Upper lobe of right lung (tissue), 1 donor: ENCODE results near the gene RAET1E. TPM values are rescaled to one million over a fixed set of nuclear protein-coding genes. Genes with fewer than 3 reads are reported as not detected.
"Not testable (repeated sequence)": the region's sequence is repeated elsewhere in the genome, so short reads cannot be mapped to it uniquely, and the experiment has no call there.

Experiments used
- ATAC-seq: fragments of 200-7000 bp; cut with Tn5 transposase; one replicate; pipeline ENCODE4 v1.9.1; 2020; ENCODE audit warnings: mild to moderate bottlenecking, moderate library complexity
- DNase-seq: peaks from one replicate; pipeline ENCODE4 v3.0.0-alpha.2; 2020
- H3K27ac ChIP-seq: fragments of 200-600 bp; one replicate; pipeline ENCODE4 v1.8.0; 2022
- H3K27me3 ChIP-seq: fragments of 200-600 bp; one replicate; pipeline ENCODE4 v1.8.0; 2022; ENCODE audit warnings: mild to moderate bottlenecking
- H3K36me3 ChIP-seq: fragments of 200-600 bp; one replicate; pipeline ENCODE4 v1.8.0; 2022
- H3K4me1 ChIP-seq: fragments of 200-600 bp; one replicate; pipeline ENCODE4 v1.8.0; 2022
- H3K4me3 ChIP-seq: fragments of 200-600 bp; one replicate; pipeline ENCODE4 v1.8.0; 2022; ENCODE audit warnings: mild to moderate bottlenecking
- H3K9me3 ChIP-seq: fragments of 200-600 bp; one replicate; pipeline ENCODE4 v1.8.0; 2022
- CTCF ChIP-seq: fragments of 200-600 bp; IDR thresholded peaks from one replicate; pipeline ENCODE4 v1.8.0; 2022; ENCODE audit warnings: antibody characterized with exemption
- intact Hi-C: fragments of 100-400 bp; cut with DNase I; formaldehyde crosslinking; loops from one replicate; pipeline ENCODE4 v1.11.0; 2022
- total RNA-seq: library from RNA; stranded (reverse); fragmentation: NEBNext Ultra II Directional; extraction: Animal tissue kit (Norgen Biotek cat#: 25700); gene quantifications from one replicate; pipeline ENCODE4 v1.2.1, GENCODE V29; 2021
- donor health status: DM: no; HTN: yes; CAD: no; lungs with severe emphysema.

The RAET1E gene
- total RNA-seq, 1 donor from 2014 or later: 0.96 TPM

GRCh38 chr6:149917679-149918078 lies 19.8 kb upstream of the RAET1E start:
- no peak overlapping the region for H3K27ac ChIP-seq
- no peak for DNase-seq
- no peaks in the 10 kb centered on the region for H3K9me3 ChIP-seq
- peaks cover 5% of the 10 kb centered on the region for H3K4me1 ChIP-seq
- no peak for ATAC-seq
- H3K36me3 ChIP-seq: no peaks in the 10 kb centered on the region
- intact Hi-C loops: no loop called here
- no peak overlapping the region for H3K4me3 ChIP-seq
- H3K27me3 ChIP-seq: no peaks in the 10 kb centered on the region
- TF ChIP-seq CTCF: no peak

GRCh38 chr6:149915970-149916865 lies 18.3 kb upstream of the RAET1E start:
- H3K36me3 ChIP-seq: no peaks in the 10 kb centered on the region
- DNase-seq: peak; percentile 36

DNA sequence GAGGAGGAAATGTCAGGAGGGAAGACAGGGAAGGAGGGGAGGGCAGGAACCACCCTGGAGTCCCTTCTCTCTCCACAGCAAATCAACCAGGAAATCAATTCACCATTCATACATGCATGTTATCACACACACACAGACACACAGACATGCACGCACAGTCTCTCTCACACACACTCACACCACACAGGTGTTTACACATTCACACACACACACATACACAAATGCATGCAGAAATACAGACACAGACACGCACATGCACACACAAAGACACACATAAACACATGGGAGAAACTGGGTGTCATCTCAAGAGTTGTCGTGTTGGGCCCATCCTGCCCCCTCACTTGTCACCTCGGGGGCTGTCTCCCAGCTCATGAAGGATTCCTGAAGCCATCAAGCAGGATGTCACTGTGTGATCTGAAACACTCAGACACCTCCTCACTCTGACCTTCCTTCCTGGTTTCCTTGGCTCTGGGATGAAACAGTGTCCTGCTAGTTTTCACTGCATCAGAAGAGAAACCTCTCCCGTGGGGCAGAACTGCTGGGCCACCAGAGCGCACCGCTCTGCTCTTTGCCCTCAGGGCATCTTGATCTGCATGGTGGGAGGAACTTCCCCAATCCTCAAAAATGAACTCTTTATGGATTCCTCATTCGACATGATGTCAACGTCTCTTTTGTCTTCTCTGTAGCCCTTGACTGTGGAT lies 15.8 kb upstream of the RAET1E start:
- peak; percentile 29 for DNase-seq
- H3K27ac ChIP-seq: no peak overlapping the region
- H3K9me3 ChIP-seq: no peaks in the 10 kb centered on the region
- ATAC-seq: no peak
- no peaks in the 10 kb centered on the region for H3K4me1 ChIP-seq
- intact Hi-C loops: no loop called here
- H3K36me3 ChIP-seq: no peaks in the 10 kb centered on the region
- no peak overlapping the region for H3K4me3 ChIP-seq
- H3K27me3 ChIP-seq: no peaks in the 10 kb centered on the region
- TF ChIP-seq CTCF: no peak

More at GRCh38 chr6:149915970-149916865, 18.3 kb upstream of the RAET1E start:
- peak; percentile 16 for ATAC-seq
- intact Hi-C loops: no loop called here
- Histone ChIP-seq H3K4me3 (no peak overlapping the region), H3K27ac (no peak overlapping the region), H3K4me1 (no peaks in the 10 kb centered on the region), H3K27me3 (no peaks in the 10 kb centered on the region), H3K9me3 (no peaks in the 10 kb centered on the region)
- no peak for TF ChIP-seq CTCF

- no peaks in the 10 kb centered on the region for H3K36me3 ChIP-seq
- no peak overlapping the region for H3K27ac ChIP-seq
- no peak overlapping the region for H3K4me3 ChIP-seq
- H3K4me1 ChIP-seq: no peaks in the 10 kb centered on the region
- no peak for TF ChIP-seq CTCF
- DNase-seq (peak; percentile 7), ATAC-seq (no peak)
- H3K27me3 ChIP-seq: no peaks in the 10 kb centered on the region
- intact Hi-C loops: no loop called here
- no peaks in the 10 kb centered on the region for H3K9me3 ChIP-seq
Observed at GRCh38 chr6:149913085-149913484, 15.2 kb upstream of the RAET1E start.

DNA sequence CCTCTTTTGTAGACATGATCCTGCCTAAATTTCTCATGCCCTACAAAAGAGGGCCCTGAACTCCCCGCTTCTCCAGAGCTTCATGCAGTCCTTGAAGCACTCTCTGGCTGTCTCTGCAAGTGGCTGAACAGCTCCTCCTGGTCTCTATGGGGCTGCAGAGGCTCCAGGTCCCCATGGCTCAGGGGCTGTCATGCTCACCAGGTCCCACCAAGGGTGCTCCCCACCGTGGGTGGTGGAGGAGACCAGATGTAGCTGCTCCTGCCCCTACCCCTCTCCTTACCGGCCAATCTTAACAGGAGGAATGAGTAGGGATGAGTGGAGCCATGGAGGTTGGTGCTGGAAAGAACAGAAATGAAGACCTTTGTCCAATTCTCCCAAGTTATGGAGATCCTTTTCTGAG lies 14.8 kb upstream of the RAET1E start:
- H3K27ac ChIP-seq, ATAC-seq, H3K4me1 ChIP-seq, H3K36me3 ChIP-seq, intact Hi-C loops, H3K27me3 ChIP-seq, H3K9me3 ChIP-seq, H3K4me3 ChIP-seq: not testable (repeated sequence)
- peak; percentile 31 for DNase-seq

GRCh38 chr6:149910721-149911151 lies 12.8 kb upstream of the RAET1E start:
- intact Hi-C loops: no loop called here
- H3K4me3 ChIP-seq: no peak overlapping the region
- no peak overlapping the region for H3K27ac ChIP-seq
- no peaks in the 10 kb centered on the region for H3K36me3 ChIP-seq
- H3K9me3 ChIP-seq: no peaks in the 10 kb centered on the region
- no peak for TF ChIP-seq CTCF
- H3K4me1 ChIP-seq: no peaks in the 10 kb centered on the region
- DNase-seq (peak; percentile 41), ATAC-seq (no peak)
- H3K27me3 ChIP-seq: no peaks in the 10 kb centered on the region
